B cell (primary cell): Measurements from ENCODE around the gene TRHDE.

Experiments used
- EZH2 ChIP-seq: IDR thresholded peaks from 2 replicates; pipeline ENCODE4 v1.6.1; 2012; ENCODE audit warnings: borderline replicate concordance, low read depth, mild to moderate bottlenecking, moderate library complexity, low read length; ENCODE audit not compliant: insufficient read depth, poor library complexity, severe bottlenecking
- TF ChIP-seq, protein P1 (sequence below): fragments of 200-600 bp; IDR thresholded peaks from one replicate; pipeline ENCODE4 v1.8.0; 2022; ENCODE audit warnings: antibody characterized with exemption, mild to moderate bottlenecking

DNA sequence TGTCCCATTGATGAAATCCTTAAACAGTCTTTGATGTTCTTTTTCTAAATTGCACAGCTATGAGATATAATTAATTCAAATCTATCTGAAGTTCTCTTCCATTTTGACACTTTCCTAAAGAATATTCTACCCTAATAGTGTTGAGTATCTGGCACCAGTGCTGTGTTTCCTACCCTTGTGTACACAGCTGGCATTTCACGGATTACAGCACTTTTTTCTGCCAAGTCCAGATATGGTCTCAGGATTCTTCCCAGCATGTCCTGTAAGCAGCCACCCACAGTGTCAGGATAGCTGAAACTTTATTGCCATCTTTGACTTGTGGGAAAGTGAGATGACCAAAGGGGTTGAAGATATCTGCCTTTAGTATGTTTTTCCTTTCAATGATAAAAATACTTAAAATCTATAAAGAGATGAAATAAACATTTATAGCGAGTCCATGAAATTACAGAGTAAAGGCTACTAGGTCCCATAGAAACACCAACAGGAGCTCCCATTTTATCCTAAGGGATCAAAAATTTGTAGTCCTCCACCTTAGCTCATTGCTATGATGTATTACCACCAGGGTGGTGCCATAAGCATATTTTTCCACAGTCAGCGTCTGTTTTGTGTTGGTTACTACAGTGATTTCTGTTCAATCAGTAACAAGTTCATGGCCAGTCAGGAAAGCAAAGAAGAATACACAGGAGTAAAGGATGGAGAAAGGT, 96.7 kb downstream of the TRHDE start:
- TF ChIP-seq, protein P1, sequence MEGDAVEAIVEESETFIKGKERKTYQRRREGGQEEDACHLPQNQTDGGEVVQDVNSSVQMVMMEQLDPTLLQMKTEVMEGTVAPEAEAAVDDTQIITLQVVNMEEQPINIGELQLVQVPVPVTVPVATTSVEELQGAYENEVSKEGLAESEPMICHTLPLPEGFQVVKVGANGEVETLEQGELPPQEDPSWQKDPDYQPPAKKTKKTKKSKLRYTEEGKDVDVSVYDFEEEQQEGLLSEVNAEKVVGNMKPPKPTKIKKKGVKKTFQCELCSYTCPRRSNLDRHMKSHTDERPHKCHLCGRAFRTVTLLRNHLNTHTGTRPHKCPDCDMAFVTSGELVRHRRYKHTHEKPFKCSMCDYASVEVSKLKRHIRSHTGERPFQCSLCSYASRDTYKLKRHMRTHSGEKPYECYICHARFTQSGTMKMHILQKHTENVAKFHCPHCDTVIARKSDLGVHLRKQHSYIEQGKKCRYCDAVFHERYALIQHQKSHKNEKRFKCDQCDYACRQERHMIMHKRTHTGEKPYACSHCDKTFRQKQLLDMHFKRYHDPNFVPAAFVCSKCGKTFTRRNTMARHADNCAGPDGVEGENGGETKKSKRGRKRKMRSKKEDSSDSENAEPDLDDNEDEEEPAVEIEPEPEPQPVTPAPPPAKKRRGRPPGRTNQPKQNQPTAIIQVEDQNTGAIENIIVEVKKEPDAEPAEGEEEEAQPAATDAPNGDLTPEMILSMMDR, result no peak
- TF ChIP-seq EZH2, result no peak
